ENCODE measurements around the gene CHEK1. TPM values are rescaled to one million over a fixed set of nuclear protein-coding genes. Genes with fewer than 3 reads are reported as not detected.

Gene CHEK1
- total and polyA plus RNA-seq, 2 donors (not counting 3 experiments of a cell fraction or from before 2014, with no cell fraction given) = 15.0 to 66.1 TPM

DNA sequence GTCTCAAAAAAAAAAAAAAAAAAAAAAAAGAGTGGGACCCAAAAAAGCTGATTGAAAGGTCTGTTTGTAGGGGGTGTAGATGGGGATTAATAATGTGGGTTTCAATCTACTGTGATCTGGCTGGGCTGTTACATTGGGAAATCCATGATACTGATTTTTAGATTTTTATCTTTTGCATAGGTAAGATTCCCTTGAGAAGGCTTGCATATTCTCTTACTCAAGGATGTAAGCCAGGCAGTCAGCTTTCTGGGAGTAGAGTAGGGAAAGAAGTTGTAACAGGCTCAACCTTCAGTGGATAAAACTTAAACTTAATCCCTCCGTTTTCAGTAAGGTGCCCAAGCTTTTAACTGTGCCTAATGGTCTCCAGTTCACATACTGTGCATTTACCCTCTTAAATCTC, 1.9 kb upstream of the CHEK1 start:
- Histone ChIP-seq H3K4me1 (ENCODE audit: control insufficient read depth, extremely low read depth, insufficient read depth, low read length) (peaks cover 27% of the 10 kb centered on the region), H3K9me3 (replicated peaks; ENCODE audit: control insufficient read depth, insufficient read depth, low read length) (no peaks in the 10 kb centered on the region), H3K36me3 (ENCODE audit: control insufficient read depth in 2 of 2, extremely low read depth in 1 of 2, insufficient read depth in 2 of 2, low read length in 2 of 2) (peaks cover 18 to 19% of the 10 kb centered on the region in 2 experiments), H3K27ac (ENCODE audit: insufficient read depth, low read depth, low read length) (no peak overlapping the region), H3K27me3 (ENCODE audit: control insufficient read depth in 2 of 2, insufficient read depth in 2 of 2, low read length in 2 of 2) (no peaks in the 10 kb centered on the region), H3K4me2 (ENCODE audit: insufficient read depth, low read length) (no peak overlapping the region), H3K9me1 (replicated peaks; ENCODE audit: control insufficient read depth, extremely low read depth, insufficient read depth, low read length) (no peaks in the 10 kb centered on the region), H3K4me3 (replicated peaks in 1 of 3; ENCODE audit: insufficient read depth in 1 of 3, low read depth in 1 of 3, low read length in 3 of 3) (no peak overlapping the region), H3K79me2 (ENCODE audit: control insufficient read depth, insufficient read depth, low read length) (peaks cover 14% of the 10 kb centered on the region), H4K20me1 (replicated peaks; ENCODE audit: control insufficient read depth, extremely low read depth, insufficient read depth, low read length) (no peaks in the 10 kb centered on the region), H2AFZ (ENCODE audit: low read depth, low read length) (no peak overlapping the region), H3K9ac (replicated peaks; ENCODE audit: extremely low read depth, insufficient read depth, low read length) (no peak overlapping the region)
- intact Hi-C loops (cut with micrococcal nuclease) (no loop called here), dilution Hi-C loops (cut with MboI; ENCODE audit: extremely low pct_ligation_motif_present, low sequenced_read_pairs) (no loop called here)
- FAIRE-seq (no peak), DNase-seq (ENCODE audit: low read depth, low spot score) (no peak)
- TF ChIP-seq MYC (IDR thresholded peaks at IDR 0.05; ENCODE audit: low read depth, low read length) (no peak), JUN (IDR thresholded peaks at IDR 0.05; ENCODE audit: borderline replicate concordance, insufficient read depth, insufficient read length, low read depth) (no peak), POLR2A (IDR thresholded peaks at IDR 0.05; ENCODE audit: low read depth, low read length) (no peak), GATA2 (IDR thresholded peaks at IDR 0.05; ENCODE audit: insufficient read depth, insufficient read length, low read depth, low read length) (no peak), FOS (IDR thresholded peaks at IDR 0.05; ENCODE audit: borderline replicate concordance, insufficient read depth, low read length) (no peak), POLR2AphosphoS5 (IDR thresholded peaks at IDR 0.05; ENCODE audit: insufficient read depth, low read depth, low read length) (no peak), CTCF (IDR thresholded peaks at IDR 0.05; ENCODE audit: extremely low read depth in 1 of 2, insufficient read depth in 1 of 2, low read depth in 1 of 2, low read length in 2 of 2) (no peak), EZH2 (IDR thresholded peaks at IDR 0.05; ENCODE audit: borderline replicate concordance, low read depth, low read length, severe bottlenecking) (no peak)
- TF ChIP-seq, protein P1, sequence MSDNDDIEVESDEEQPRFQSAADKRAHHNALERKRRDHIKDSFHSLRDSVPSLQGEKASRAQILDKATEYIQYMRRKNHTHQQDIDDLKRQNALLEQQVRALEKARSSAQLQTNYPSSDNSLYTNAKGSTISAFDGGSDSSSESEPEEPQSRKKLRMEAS (IDR thresholded peaks at IDR 0.05; ENCODE audit: insufficient read depth, insufficient read length) = no peak
- BruUV-seq (replicated peaks) = no TSS peak
- CTCF ChIA-PET = interaction anchor here (1.1 to 7.0 kb wide), 2 partner anchors 57 to 252 kb away, joined by 4 to 44 read pairs; no protein-coding TSS in a partner anchor
- POLR2A ChIA-PET = no interaction called here
